Epithelial cell of proximal tubule (primary cell): ENCODE results near the gene WNT7B. TPM values are rescaled to one million over a fixed set of nuclear protein-coding genes. Genes with fewer than 3 reads are reported as not detected.

Experiments used
- DNase-seq: peaks from one replicate; pipeline ENCODE4 v3.0.0-alpha.2; 2011; ENCODE audit warnings: low read depth
- H3K4me3 ChIP-seq: 2 replicates; pipeline ENCODE4 v1.5.1; 2011; ENCODE audit warnings: low read depth, mild to moderate bottlenecking, low read length
- total RNA-seq: library from RNA; depleted of rRNA; stranded (reverse); fragments of >200 nt; gene quantifications from 2 replicates; pipeline ENCODE4 v1.2.3, GENCODE V29; 2015
- TF ChIP-seq, protein P1 (sequence below): conservative IDR thresholded peaks from 2 replicates; pipeline ENCODE4 v1.5.1; 2012; ENCODE audit warnings: low read depth, mild to moderate bottlenecking, low read length

Gene WNT7B
- total RNA-seq, 1 donor from 2014 or later, result 30.1 TPM

DNA sequence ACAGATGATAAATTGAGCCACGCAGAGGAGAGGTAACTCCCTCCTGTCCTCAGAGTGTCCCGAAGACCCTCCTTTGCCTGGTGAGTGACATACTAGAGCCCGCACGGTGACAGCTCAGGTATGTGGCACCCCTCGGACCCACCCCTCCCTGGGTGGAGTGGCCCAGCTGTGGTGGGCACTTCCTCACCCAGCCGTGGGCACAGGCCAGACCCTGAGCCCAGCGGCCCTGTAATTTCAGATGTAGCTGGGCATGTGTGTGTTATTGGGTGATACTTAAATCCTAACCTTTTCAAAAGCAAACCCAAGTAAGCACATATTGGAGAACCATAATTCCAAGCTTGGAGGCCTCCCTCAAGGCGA is 93.2 kb downstream of the WNT7B start:
- H3K4me3 ChIP-seq, result no peak overlapping the region
- no peak for DNase-seq
- TF ChIP-seq, protein P1, sequence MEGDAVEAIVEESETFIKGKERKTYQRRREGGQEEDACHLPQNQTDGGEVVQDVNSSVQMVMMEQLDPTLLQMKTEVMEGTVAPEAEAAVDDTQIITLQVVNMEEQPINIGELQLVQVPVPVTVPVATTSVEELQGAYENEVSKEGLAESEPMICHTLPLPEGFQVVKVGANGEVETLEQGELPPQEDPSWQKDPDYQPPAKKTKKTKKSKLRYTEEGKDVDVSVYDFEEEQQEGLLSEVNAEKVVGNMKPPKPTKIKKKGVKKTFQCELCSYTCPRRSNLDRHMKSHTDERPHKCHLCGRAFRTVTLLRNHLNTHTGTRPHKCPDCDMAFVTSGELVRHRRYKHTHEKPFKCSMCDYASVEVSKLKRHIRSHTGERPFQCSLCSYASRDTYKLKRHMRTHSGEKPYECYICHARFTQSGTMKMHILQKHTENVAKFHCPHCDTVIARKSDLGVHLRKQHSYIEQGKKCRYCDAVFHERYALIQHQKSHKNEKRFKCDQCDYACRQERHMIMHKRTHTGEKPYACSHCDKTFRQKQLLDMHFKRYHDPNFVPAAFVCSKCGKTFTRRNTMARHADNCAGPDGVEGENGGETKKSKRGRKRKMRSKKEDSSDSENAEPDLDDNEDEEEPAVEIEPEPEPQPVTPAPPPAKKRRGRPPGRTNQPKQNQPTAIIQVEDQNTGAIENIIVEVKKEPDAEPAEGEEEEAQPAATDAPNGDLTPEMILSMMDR, result no peak

- no peak for DNase-seq
- TF ChIP-seq, protein P1, result no peak
- H3K4me3 ChIP-seq, result no peak overlapping the region
These were observed 93.8 kb downstream of the WNT7B start for GRCh38 chr22:45882881-45883810.

DNA sequence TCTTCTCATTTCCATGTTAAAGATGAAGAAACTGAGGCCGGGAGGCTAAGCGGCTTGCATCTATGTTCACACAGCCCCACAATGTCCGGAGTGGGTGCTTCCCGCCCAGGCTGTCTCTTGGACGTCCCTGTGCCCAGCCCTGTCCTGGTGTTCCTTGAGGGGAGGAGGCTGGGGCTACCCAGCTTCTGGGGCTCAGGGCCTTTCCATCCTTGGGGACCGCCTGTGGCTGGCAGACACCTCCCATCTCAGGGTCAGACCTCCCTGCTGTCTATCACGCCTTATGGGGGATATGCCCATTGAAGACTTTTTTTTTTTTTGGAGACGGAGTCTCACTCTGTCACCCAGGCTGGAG is 95.5 kb downstream of the WNT7B start:
- TF ChIP-seq, protein P1, result no peak
- H3K4me3 ChIP-seq, result no peak overlapping the region
- no peak for DNase-seq

DNA sequence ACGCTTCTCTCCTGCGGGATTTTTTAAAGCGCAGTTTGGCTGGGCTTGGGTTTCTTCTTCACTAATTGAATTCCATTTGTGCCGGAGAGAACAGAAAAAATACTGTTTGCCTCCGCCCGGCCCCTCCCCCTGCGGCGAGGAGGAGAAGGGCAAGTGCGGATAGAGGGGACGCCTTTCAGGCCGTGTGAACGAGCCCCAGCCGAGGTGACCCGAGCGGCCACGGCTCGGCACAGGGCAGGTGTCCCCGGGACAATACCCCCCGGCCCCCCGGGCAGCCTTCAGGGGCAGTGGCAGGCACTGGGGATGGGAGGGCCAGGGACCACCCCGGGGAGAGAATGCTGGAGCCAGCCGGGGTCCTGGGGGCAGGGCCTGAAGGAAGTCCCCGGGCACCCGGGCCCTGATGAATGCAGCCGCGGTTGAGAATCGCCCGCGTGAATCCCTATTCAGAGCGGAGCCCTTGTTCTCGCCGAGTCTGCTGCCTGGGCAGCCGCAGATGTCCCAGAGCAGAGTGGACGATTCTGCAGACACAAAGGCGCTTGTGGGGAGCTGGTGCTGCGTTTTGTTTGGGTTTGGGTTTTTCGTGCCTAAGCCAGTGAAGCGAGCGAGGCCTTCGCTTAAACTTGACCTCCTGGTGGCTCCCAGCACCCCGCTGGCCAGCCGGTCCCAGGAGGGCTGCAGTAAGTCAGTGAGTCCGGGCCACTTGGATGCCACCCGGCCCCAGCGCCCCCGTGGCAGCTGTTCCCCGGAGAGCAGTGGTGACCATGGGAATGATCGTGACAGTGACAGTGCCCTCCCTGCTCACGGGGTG is 96.0 kb downstream of the WNT7B start:
- TF ChIP-seq, protein P1, result no peak
- no peak for DNase-seq
- no peak overlapping the region for H3K4me3 ChIP-seq

- H3K4me3 ChIP-seq, result no peak overlapping the region
- no peak for DNase-seq
- TF ChIP-seq, protein P1, result no peak
These were observed 96.8 kb downstream of the WNT7B start for GRCh38 chr22:45880091-45880715.

GRCh38 chr22:45879552-45879949 is 97.4 kb downstream of the WNT7B start:
- TF ChIP-seq, protein P1, result no peak
- no peak for DNase-seq

More at GRCh38 chr22:45879552-45879949, 97.4 kb downstream of the WNT7B start:
- no peak overlapping the region for H3K4me3 ChIP-seq
